Stimulated activated CD4-positive, alpha-beta T cell treated with anti-CD3 and anti-CD28 coated beads, Interleukin-1b, Interleukin-23, amount 100 ng/mL, for 4 hours (primary cell): ENCODE results near the gene TULP3.

ENCODE experiments used
- DNase-seq, 2 donors: peaks; one replicate each; pipeline ENCODE4 v3.0.0-alpha.2; 2020; ENCODE audit warnings: low read depth in 2 of 2

Gene TULP3

DNA sequence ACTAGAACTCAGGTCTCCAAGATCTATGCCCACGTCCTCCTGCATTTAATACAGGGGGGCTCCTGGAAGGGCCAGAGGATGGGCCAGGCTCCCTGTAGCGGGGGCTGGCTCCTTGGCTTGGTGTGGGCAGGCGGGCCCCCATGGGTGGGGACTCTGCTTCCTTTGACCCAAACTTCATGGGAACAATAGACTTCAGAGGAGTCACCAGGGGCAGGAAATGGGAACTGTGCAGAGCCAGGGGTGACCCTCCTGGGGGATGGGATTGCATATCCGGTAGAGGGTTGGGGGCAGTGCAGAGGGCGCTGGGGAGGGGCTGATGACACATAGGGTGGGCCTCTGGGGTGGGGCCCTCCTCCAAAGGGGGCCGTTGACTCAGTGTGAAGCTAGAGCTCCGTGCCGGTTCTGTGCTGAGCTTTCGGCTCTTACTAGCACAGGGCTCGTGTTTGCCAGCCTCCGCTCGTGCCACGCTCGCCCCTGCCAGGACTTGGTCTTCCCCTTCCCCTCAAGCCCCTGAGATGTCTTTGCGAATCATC is 73.1 kb downstream of the TULP3 start:
- DNase-seq, result no peak

DNA sequence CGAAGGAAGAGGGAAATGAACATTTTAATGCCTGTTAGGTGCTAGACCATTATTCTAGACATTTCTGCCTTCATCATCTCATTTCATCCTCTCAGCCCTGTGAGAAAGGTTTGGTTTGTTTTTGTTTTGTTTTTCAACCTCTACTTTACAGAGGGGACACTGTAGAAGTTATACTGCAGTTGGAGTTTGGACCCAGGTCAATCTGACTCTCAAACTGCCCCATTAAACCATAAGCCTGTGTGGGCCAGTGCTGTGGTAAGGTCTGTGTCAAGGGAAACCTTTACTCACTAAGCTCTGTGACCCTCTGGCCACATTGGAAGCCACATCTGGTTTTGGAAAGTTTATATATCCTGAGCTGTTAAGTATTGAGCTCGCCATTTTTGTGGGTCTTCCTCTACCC is 77.0 kb downstream of the TULP3 start:
- no peak for DNase-seq

DNA sequence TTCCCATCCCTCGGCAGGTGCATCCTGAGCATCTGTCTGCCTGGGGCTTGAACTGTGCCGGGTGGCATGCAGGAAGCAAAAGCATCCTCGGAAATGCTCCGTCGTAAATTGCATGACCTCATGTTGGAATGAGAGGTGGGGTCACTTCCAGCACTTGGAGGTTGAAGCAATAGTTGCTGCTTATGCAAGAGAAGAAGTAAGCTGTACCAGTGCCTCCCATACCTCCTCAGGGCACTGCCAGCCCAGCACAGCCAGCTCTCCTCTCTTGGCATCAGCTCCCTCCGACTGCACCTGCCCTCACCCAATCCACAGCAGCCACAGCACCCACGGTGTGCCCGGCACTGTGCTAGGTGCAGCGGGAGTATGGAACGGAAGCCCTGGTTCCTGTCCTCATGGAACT is 80.1 kb downstream of the TULP3 start:
- DNase-seq, result no peak

DNA sequence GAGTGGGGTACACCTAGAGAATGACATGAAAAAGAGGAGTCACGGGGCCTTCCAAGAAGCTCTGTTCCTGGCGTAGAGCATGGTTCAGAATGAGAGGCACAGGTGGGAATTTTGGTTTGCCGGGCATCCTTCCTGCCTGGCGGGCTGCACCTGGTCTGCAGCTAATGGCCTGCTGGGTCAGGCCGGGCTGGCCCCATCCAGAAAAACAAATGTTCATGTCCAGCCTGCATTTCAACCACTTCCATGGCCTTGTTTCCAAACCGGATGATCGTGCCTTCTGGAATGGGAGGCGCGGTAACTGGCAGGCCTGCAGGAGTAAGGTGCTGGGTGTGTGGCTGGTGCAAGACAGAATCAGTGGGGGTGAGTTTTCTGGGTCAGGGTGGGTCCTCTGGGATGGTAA is 82.9 kb downstream of the TULP3 start:
- DNase-seq, result no peak

DNA sequence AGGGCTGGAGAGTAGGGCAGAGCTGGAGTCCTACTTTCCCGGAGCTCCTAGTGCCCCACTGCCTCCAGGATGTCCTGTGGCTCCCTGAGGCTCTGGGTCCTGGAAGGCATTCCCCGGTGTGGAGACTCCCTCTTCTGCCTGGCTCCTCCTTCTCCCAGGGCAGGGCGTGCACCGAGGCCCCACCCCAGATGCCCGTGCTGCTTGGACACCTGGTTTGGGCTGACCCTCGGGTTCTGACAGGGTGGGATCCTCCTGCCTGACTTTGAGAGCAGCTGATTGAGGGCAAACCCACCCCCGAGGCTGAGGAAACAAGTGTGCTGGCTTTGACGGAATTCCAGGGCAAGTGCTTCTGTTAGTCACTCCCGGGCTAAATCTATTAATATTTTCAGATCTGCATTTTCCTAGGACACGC is 83.9 kb downstream of the TULP3 start:
- no peak for DNase-seq

DNA sequence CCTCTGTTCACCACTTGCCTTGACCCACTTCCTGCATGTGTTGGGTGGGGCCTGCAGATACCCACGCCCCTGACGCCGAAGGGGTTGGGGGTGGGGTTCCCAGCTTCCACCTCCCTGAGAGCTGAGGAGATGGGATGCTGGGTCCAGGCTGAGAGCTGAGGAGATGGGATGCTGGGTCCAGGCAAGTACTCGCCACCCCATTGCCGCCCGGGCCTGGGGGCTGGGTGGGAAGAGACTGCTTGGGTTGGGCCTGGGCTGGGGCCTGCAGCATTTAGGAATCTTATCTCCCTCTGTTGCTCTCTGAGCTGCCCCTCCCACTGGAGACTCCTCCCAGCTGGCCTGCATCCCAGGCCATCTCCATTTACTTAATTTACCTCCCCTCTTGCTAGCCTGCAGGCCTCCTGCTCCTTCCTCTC is 85.9 kb downstream of the TULP3 start:
- DNase-seq, result no peak

DNA sequence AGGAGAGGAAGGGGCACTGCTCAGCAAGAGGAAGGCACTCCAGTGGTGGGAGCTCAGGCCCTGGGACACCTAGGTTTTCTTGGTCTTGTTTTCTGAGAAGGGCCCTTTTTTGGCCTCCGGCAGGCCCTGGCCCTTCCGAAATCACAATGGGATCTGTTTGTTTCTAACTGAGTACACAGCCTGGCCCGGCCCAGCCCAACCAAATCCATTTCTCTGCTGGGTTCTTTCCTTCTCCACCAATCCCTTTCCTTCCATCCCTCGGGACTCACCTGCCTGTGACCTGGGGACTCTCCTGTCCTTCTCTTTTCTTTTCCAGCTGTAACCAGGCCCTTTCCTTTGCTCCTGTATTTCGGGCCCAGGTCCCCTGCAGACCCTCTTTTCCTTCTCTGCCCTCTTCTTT is 87.1 kb downstream of the TULP3 start:
- DNase-seq, result no peak

DNA sequence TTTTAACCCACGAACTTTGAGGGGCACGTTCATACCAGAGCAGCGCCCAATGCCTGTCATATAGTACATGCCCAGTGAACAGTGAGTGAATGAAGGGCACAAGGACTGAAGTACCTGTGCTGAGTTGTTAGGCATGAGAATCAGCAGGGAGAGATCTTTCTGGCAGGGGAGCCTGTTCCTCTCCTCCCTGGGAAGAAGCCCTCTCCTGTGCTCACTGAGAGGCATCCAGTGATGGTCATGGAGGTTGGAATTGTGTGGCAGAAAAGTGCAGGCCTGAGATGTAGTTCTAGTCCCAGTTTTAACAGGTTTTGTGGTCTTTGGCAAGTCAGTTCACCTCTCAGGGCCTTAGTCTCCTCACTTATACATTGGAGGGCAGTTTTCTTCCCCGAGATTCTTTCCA is 89.1 kb downstream of the TULP3 start:
- no peak for DNase-seq

DNA sequence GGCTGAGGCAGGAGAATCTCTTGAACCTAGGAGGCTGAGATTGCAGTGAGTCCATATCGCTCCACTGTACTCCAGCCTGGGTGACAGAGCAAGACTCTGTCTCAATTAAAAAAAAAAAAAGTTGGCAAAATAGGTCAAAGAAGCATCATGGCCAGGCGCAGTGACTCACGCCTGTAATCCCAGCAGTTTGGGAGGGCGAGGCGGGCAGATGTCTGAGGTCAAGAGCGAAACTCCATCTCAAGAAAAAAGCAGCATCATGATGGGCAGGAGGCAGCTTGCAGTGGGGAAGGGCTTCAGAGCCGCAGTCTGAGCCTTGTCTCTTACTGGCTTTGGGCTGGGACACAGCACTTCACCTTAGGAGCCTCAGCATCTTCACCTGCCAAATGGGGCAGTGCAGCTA is 89.9 kb downstream of the TULP3 start:
- DNase-seq, result no peak

DNA sequence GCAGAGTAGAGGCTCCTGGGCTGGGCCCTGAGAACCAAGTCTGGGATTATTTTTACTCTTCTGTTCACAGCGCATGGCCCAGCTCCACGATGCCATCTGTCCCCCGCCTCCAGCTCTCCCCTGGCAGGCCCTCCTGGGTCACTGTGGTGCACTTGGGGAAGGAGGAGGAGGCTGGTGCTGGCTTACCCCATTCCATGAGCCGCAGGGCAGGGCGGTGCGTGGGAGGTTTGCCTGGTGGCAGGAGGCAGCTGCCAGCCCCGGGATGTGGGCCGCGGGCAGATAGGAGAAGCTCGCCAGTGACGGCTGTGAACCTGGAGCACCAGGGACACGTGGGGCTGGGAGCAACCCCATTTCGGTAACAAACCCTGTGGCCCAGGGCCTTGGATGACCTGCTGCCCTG is 91.7 kb downstream of the TULP3 start:
- DNase-seq, result no peak

DNA sequence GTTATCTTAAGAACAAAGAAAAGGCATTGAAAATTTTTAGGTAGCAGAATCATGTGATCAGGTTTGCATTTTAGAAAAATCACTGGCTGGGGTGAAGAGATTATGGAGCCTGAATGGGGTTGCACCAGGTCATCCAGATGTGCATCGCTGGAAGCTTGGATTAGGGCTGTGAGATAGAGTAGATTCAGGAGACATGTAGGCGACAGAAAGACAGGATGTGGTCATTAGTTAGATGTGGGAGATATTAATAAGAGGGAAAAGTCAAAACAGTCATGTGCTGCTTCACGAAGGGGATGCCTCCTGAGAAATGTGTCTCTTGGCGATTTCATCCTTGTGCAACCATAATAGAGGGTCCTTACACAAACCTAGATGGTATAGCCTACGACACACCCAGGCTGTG is 93.6 kb downstream of the TULP3 start:
- no peak for DNase-seq

DNA sequence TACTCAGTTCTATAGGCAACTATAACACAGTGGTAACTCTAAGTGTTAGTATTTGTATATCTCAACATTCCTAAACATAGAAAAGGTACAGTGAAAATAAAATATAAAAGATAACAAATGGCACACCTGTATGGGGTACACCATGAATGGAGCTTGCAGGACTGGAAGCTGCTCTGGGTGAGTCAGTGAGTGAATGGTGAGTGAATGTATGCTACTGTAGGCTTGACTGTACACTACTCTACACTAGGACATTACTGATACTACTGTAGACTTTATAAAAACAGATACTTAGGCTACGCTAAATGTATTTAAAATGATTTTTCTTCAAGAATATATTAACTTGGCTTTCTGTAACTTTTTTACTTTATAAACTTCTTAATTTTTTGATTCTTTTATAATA is 94.0 kb downstream of the TULP3 start:
- no peak for DNase-seq

DNA sequence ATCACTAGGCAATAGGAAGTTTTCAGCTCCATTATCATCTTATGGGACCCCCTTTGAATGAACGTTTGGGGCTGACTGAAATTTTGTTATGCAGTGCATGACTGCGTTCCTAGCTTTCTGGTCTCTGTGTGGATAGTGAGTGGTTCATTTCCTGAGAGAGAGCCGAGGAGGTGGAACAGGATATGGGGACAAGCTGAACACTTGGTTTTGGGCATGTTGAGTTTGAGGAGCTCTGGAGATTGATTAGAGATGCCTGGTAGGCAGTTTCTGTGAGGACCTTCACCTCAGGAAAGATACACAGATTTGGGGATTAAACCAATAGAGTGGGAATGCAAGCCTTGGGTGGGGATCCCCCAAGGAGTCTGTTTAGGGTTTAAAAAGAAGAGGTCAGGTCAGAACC is 96.2 kb downstream of the TULP3 start:
- DNase-seq, result no peak

DNA sequence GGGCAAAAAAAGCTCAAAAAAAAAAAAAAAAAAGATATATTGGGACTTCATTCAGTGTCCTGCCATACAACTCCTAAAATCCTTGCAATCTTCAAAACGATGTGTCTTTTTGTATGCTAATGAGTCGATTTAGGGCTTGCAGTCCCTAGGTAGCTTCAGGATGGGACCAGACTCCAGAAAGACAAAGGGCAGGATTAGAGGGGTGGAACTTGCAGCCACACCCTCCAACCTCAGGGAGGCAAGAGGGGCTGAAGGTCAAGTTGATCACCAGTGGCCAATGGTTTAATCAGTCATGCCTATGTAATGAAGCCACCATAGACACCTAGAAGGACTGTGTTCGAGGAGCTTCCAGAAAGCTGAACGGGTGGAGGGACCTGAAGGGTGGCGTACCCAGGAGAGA is 97.8 kb downstream of the TULP3 start:
- DNase-seq, result no peak
